HFF-Myc (cell line): ENCODE data around the gene FOXD4L4.
"Not testable (repeated sequence)": the region's sequence is repeated elsewhere in the genome, so short reads cannot be mapped to it uniquely, and the experiment has no call there.

ENCODE experiments used
- DNase-seq: peaks from one replicate; pipeline ENCODE4 v3.0.0-alpha.2; 2011; ENCODE audit warnings: low read depth; ENCODE audit errors: extremely low read depth
- H3K4me3 ChIP-seq: replicated peaks from 2 replicates; pipeline ENCODE4 v1.5.1; 2011; ENCODE audit warnings: low read depth, mild to moderate bottlenecking, control low read depth, low read length

Gene FOXD4L4

DNA sequence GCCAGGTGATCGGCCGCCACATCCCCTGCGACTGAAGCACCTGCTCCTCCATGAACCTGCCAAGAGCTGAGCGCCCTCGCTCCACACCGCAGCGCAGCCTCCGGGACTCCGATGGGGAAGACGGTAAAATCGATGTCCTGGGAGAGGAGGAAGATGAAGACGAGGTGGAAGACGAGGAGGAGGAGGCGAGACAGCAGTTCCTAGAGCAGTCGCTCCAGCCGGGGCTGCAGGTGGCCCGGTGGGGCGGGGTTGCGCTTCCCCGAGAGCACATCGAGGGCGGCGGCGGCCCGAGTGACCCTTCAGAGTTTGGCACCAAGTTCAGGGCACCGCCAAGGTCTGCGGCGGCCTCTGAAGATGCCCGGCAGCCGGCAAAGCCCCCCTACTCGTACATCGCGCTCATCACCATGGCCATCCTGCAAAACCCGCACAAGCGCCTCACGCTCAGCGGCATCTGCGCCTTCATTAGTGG lies at the start of gene FOXD4L4:
Gene FOXD4L4 (plus strand): TSS at position 51 of the 469 bp plus-strand sequence. CDS start 0 bp downstream, at position 51.
- DNase-seq = not testable (repeated sequence)

GRCh38 chr9:65703550-65703949 lies 33.4 kb upstream of the FOXD4L4 start:
- DNase-seq = not testable (repeated sequence)

More for the DNA sequence above, at the start of gene FOXD4L4:
- not testable (repeated sequence) for H3K4me3 ChIP-seq

GRCh38 chr9:65714445-65714844 lies 22.5 kb upstream of the FOXD4L4 start:
- not testable (repeated sequence) for DNase-seq, H3K4me3 ChIP-seq

More at GRCh38 chr9:65703550-65703949, 33.4 kb upstream of the FOXD4L4 start:
- not testable (repeated sequence) for H3K4me3 ChIP-seq

- not testable (repeated sequence) for H3K4me3 ChIP-seq, DNase-seq
Observed at GRCh38 chr9:65738133-65738532, 1.2 kb downstream of the FOXD4L4 start.
